HepG2 (cell line): ENCODE results near the gene CHST11.

Source experiments
- ASH2L ChIP-seq: fragments of 300-600, 200-600 bp; sonication (generic); IDR thresholded peaks from 2 replicates; pipeline ENCODE4 v1.7.0; 2017; ENCODE audit warnings: low read depth, mild to moderate bottlenecking, moderate library complexity, mixed read lengths, low read length; ENCODE audit not compliant: insufficient read length
- CTCF ChIP-seq: sonication (generic); formaldehyde crosslinking; IDR thresholded peaks from 2 replicates; pipeline ENCODE4 v1.5.0; 2020; ENCODE audit warnings: mild to moderate bottlenecking, missing genetic modification reagents, moderate library complexity
- HNF4A ChIP-seq: sonication (generic); formaldehyde crosslinking; IDR thresholded peaks from 2 replicates; pipeline ENCODE4 v1.4.0; 2020; ENCODE audit warnings: missing genetic modification reagents
- HNRNPL ChIP-seq: fragments of 200-400 bp; formaldehyde crosslinking; IDR thresholded peaks from 2 replicates; pipeline ENCODE4 v1.6.1; 2017; ENCODE audit warnings: mild to moderate bottlenecking, low read depth, low read length
- KAT7 ChIP-seq: IDR thresholded peaks from 2 replicates; pipeline ENCODE4 v1.6.1; 2018; ENCODE audit warnings: borderline replicate concordance, missing compliant biosample characterization
- SMARCE1 ChIP-seq: fragments of 450-650 bp; IDR thresholded peaks from 2 replicates; pipeline ENCODE4 v1.6.1; 2017; ENCODE audit warnings: borderline replicate concordance
- TCF7 ChIP-seq: sonication (generic); IDR thresholded peaks from 2 replicates; pipeline ENCODE4 v1.6.1; 2016; ENCODE audit warnings: antibody characterized with exemption, low read depth
- THAP8 ChIP-seq: sonication (generic); formaldehyde crosslinking; IDR thresholded peaks from 2 replicates; pipeline ENCODE4 v1.5.1; 2020; ENCODE audit warnings: missing genetic modification reagents, mild to moderate bottlenecking, borderline replicate concordance
- ZNF24 ChIP-seq: fragments of 450-650 bp; IDR thresholded peaks from 2 replicates; pipeline ENCODE4 v1.6.1; 2017; ENCODE audit warnings: antibody characterized with exemption, mild to moderate bottlenecking
- ZNF841 ChIP-seq: sonication (generic); formaldehyde crosslinking; IDR thresholded peaks from 2 replicates; pipeline ENCODE4 v1.8.1; 2023; ENCODE audit warnings: missing genetic modification reagents, borderline replicate concordance

- TF ChIP-seq KAT7 (CRISPR knock-in tag) (no peak), ZNF841 (CRISPR knock-in tag) (no peak), THAP8 (CRISPR knock-in tag) (no peak), TCF7 (no peak), ASH2L (no peak), SMARCE1 (no peak), CTCF (CRISPR knock-in tag) (no peak), HNF4A (CRISPR knock-in tag) (no peak), HNRNPL (no peak), ZNF24 (no peak)
Measured at GRCh38 chr12:104439137-104439536, 17.6 kb upstream of the CHST11 start.
